K562 (cell line): ENCODE results near the gene FAM50A. TPM values are rescaled to one million over a fixed set of nuclear protein-coding genes. Genes with fewer than 3 reads are reported as not detected.

Source experiments
- GATAD2B ChIP-seq: fragments of 450-650 bp; IDR thresholded peaks from 2 replicates; pipeline ENCODE4 v1.6.1; 2017; ENCODE audit warnings: mild to moderate bottlenecking, borderline replicate concordance
- MLLT1 ChIP-seq, 2 experiments: fragments of 450-650 bp; IDR thresholded peaks; 2 replicates each; pipeline ENCODE4 v1.6.1; 2016
- MLX ChIP-seq, 2 experiments: fragments of 450-650 bp in 1 of 2; sonication (generic) in 1 of 2; formaldehyde crosslinking; conservative IDR thresholded peaks; 2 replicates each; pipeline versions ENCODE4 v1.4.0 to v1.8.1; 2020 to 2022; ENCODE audit warnings: mild to moderate bottlenecking in 1 of 2, missing genetic modification reagents in 1 of 2
- NR2F6 ChIP-seq: fragments of 450-650 bp; formaldehyde crosslinking; IDR thresholded peaks from 2 replicates; pipeline ENCODE4 v1.4.0; 2020; ENCODE audit warnings: mild to moderate bottlenecking
- NRF1 ChIP-seq, 2 experiments: fragments of 450-650 bp; IDR thresholded peaks in 1 of 2; conservative IDR thresholded peaks in 1 of 2; 2 replicates each; pipeline ENCODE4 v1.6.1; 2014; ENCODE audit warnings: mild to moderate bottlenecking in 2 of 2
- SIN3B ChIP-seq: fragments of 450-650 bp; IDR thresholded peaks from 2 replicates; pipeline ENCODE4 v1.6.1; 2017; ENCODE audit warnings: low read depth, mild to moderate bottlenecking, moderate library complexity
- SMAD4 ChIP-seq: fragments of 250-450 bp; sonication (Bioruptor Pico); conservative IDR thresholded peaks from 2 replicates; pipeline ENCODE4 v1.8.0; 2021; ENCODE audit warnings: inconsistent platforms, mild to moderate bottlenecking, moderate library complexity
- SP1 ChIP-seq: sonication (generic); formaldehyde crosslinking; IDR thresholded peaks from 2 replicates; pipeline ENCODE4 v1.8.1; 2022; ENCODE audit warnings: mild to moderate bottlenecking, missing genetic modification reagents
- TFAP4 ChIP-seq: sonication (generic); formaldehyde crosslinking; IDR thresholded peaks from 2 replicates; pipeline ENCODE4 v1.8.0; 2022; ENCODE audit warnings: missing genetic modification reagents, mild to moderate bottlenecking, moderate library complexity, borderline replicate concordance
- VEZF1 ChIP-seq: fragments of 200-800 bp; sonication (Bioruptor generic); IDR thresholded peaks from 2 replicates; pipeline ENCODE4 v1.6.1; 2017; ENCODE audit warnings: missing genetic modification characterization, missing compliant biosample characterization
- ZNF174 ChIP-seq: fragments of 250-450 bp; sonication (Bioruptor Pico); IDR thresholded peaks from 2 replicates; pipeline ENCODE4 v1.4.0; 2020; ENCODE audit warnings: mild to moderate bottlenecking
- ZNF318 ChIP-seq, 2 experiments: fragments of 450-650 bp; IDR thresholded peaks; 2 replicates each; pipeline ENCODE4 v1.6.1; 2016; ENCODE audit warnings: mild to moderate bottlenecking in 2 of 2, borderline replicate concordance in 1 of 2, low read depth in 1 of 2, moderate library complexity in 1 of 2
- ZNF668 ChIP-seq: fragments of 250-450 bp; sonication (Bioruptor Pico); IDR thresholded peaks from 2 replicates; pipeline ENCODE4 v1.8.0; 2022; ENCODE audit warnings: mild to moderate bottlenecking, inconsistent platforms
- polyA plus RNA-seq, 8 experiments: library from polyadenylated mRNA; depleted of rRNA in 4 of 8; stranded (reverse) in 5 of 8; unstranded in 3 of 8; fragments of >200 nt; fragmentation: Nextera tagmentation in 2 of 8; fragmentation: Illumina TruSeq in 1 of 8; extraction: Ambion mirVana in 2 of 8; extraction: Trizol in 1 of 8; gene quantifications; 2 replicates each; pipeline versions ENCODE4 v1.2.1 to v1.2.3, GENCODE V29; 2011 to 2014; ENCODE audit warnings: inconsistent platforms in 1 of 8, missing spikeins in 1 of 8
- total RNA-seq, 7 experiments: library from RNA; depleted of rRNA in 6 of 7; stranded (reverse); fragments of >200 nt in 6 of 7; fragmentation: Illumina TruSeq in 2 of 7; extraction: Trizol in 2 of 7; gene quantifications; 2 replicates each; pipeline versions ENCODE4 v1.2.1 to v1.2.3, GENCODE V29; 2011 to 2021; ENCODE audit warnings: low replicate concordance in 1 of 7

The FAM50A gene
- total and polyA plus RNA-seq, 9 of the 15 experiments (the other 6 are each of a cell fraction or from before 2014, with no cell fraction given), result 4.4 to 114 (median 67.3) TPM

- 0 out of 2 replicates have a peak, but pooled peaks have one; percentile 33 for TF ChIP-seq NR2F6 (CRISPR knock-in tag)
- peak; percentile 87 to 89 for TF ChIP-seq NRF1 (conservative IDR thresholded peaks at IDR 0.05 in 1 of 2, IDR thresholded peaks at IDR 0.05 in 1 of 2)
- peak; percentile 73 for TF ChIP-seq GATAD2B
- TF ChIP-seq ZNF318 (IDR thresholded peaks at IDR 0.05; ENCODE audit: borderline replicate concordance in 1 of 2, low read depth in 1 of 2), result no peak
- TF ChIP-seq MLLT1 (IDR thresholded peaks at IDR 0.05), result no peak
- peak; percentile 50; the same call in 1 of the 2 replicates for TF ChIP-seq SIN3B
- no peak for TF ChIP-seq ZNF668 (CRISPR knock-in tag)
- peak; percentile 31; the same call in 1 of the 2 replicates for TF ChIP-seq TFAP4 (CRISPR knock-in tag)
- TF ChIP-seq VEZF1, result peak; percentile 85
- peak; percentile 73 for TF ChIP-seq SMAD4 (CRISPR knock-in tag)
- 0 out of 4 replicates have a peak, but pooled peaks of 1 of the 2 experiments have one; percentile 17 for TF ChIP-seq MLX (CRISPR knock-in tag; conservative IDR thresholded peaks at IDR 0.05)
- no peak for TF ChIP-seq ZNF174 (CRISPR knock-in tag)
- peak; percentile 69 for TF ChIP-seq SP1 (CRISPR knock-in tag)
Observed at GRCh38 chrX:154490414-154491083, 46.6 kb downstream of the FAM50A start, which contains the start of gene SLC10A3 (continued).
